Left cardiac atrium (tissue), 4 donors: ENCODE results near the gene NPPB. TPM values are rescaled to one million over a fixed set of nuclear protein-coding genes. Genes with fewer than 3 reads are reported as not detected.
A peak's percentile ranks its signal among the peaks of the same experiment; 100 is the strongest.

ENCODE experiments used
- ATAC-seq, 2 donors: fragments of 200-7000 bp; cut with Tn5 transposase; one replicate each; pipeline ENCODE4 v1.9.1; 2020; ENCODE audit warnings: mild to moderate bottlenecking in 2 of 2, moderate library complexity in 2 of 2
- DNase-seq: peaks from one replicate; pipeline ENCODE4 v3.0.0-alpha.2; 2020
- intact Hi-C, 2 donors: fragments of 100-400 bp; cut with DNase I; formaldehyde crosslinking; loops; one replicate each; pipeline versions ENCODE4 v1.14.1 to v1.15.1; 2022 to 2023
- total RNA-seq, 2 donors: library from RNA; stranded (reverse); fragmentation: NEBNext Ultra II Directional; extraction: Animal tissue kit (Norgen Biotek cat#: 25700); gene quantifications; one replicate each; pipeline ENCODE4 v1.2.1, GENCODE V29; 2021
- donor health status: DM: no; HTN: yes; CAD: no.
- donor health status: DM: no; HTN: yes; CAD: no; lungs with severe emphysema.
- donor health status: DM: yes; HTN: yes; CAD: no.
- donor health status: Dilated cardiomyopathy.

Gene NPPB
- total RNA-seq, 2 donors from 2014 or later = 368 to 4,414 TPM

DNA sequence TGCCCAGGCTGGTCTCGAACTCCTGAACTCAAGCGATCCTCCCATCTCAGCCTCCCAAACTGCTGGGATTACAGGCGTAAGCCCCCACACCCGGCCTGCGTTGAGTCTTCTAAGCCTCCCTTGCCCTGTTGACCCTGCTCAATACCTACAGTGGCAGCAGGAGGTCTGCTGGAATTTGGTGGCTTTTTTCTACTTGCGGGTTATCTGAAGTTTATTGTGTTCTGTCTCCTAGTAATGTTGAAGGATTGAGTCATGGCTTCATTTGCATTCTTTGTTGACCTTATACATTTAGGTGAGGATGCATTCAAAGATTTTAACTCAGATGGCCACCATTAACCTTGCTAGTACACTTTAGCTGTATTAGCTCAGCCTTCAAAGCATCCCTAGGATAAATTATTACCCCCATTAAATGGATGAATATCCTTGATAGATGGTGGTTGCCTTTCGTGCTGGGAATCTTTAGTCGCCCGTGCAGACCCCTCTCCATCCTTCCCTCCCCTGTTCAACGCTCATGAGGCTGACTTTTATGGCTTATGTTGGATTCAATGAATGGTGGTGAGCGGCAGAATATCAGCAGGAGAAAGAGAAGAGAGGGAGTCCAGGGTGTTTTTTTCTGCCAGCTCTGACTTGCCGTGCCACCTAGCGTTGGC, 9.7 kb upstream of the NPPB start:
- ATAC-seq (no peak), DNase-seq (no peak)
- intact Hi-C loops = no loop called here

DNA sequence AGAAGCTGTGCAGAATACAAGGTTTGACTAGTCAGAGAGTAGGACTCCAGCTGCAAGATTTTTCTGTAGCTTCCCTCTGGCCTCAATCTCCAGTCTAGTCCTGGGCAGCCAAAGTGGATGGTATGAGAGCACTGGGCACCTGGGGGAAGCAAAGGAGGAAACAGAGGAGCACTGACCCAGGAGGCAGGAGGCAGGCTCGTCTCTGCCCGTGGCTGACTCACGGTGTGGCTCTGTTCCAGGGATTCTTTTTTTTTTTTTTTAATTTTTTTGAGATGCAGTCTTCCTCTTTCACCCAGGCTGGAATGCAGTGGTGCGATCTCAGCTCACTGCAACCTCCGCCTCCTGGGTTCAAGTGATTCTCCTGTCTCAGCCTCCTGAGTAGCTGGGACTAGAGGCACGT, 4.1 kb upstream of the NPPB start:
- DNase-seq (no peak), ATAC-seq (no peak)
- intact Hi-C loops = no loop called here

DNA sequence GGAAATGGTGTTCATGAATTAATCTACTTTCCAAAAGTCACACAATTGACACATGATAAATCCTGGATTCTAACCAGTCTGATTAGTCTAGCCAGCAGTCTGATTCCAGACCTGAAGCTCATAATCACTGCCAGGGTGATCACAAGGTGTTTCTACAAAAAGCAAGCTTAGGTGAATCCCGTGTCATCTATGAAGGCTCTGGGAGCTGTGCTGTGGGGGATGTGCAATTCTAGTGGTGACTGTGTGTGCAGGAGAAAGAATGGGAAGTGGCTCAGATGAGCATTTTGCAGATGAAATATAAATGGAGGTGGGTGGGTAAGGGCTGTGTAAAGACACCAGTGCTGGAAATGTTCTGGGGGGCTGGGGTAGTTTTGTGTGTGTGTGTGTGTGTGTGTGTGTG, 1.8 kb upstream of the NPPB start:
- ATAC-seq (no peak), DNase-seq (no peak)
- intact Hi-C loops = no loop called here

DNA sequence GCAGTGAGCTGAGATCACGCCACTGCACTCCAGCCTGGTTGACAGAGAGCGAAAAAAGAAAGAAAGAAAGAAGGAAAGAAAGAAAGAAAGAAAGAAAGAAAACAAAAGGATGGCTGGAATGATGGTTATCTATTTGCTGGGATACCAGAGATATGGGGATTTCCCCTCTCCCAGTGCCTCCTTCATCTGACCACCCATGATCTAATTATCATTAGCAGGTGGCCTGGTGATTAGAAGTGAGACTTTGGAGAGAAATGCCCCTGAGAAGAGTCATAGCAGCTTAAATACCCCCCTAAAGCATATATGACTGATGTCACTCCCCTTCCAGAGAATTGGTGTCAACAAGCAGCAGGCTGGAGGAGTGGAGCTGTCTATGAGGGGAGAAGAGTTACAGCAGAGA, 1.3 kb upstream of the NPPB start:
- no peak for ATAC-seq
- intact Hi-C loops = no loop called here
- no peak for DNase-seq

DNA sequence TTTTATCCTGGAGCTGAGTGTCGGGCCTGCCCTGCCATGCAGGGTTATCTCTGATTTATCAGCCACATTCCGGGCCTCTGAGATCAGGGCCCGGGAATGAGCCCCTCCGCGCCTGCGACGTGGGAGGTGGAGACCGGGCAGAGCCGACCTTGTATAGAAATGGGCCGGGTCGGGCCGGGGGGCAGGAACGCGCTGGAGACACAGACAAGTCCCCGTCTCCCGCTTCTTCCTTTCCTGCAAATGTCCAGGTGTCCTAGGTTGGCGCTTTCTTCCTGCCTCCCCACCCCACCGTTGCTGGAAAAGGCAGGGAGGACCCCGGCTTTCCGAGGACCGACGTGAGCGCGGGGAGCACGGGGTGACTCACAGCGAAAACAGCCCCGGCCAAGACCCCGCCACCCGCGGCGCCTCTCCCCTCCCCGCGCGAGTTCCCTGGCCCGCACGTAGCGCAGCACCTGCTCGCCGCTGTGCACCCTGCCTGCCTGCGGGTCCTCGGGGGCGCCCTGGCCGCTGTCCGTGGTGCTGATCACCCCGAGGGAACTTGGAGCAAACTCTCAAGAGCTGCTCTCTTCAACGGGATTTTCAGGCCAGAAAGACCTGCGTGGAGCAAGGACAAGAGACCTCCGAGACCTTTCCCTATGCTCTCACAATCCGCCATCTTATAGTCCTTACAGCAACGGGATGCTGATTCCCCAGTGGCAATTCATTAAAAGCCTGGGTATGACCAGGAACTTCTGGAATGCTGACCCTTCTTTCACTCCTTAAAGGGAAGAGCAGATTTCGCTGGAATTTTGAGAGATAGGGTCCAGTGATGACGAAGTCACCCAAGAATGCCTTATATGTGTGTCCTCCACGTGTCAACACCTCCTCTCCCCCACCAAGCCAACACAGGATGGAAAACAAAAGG, 475 bp upstream of the NPPB start:
- intact Hi-C loops = loop anchor here in 1 of 2 donors (2.0 kb wide), 1 partner anchor 48 kb away; no protein-coding TSS in a partner anchor
- DNase-seq = peak; percentile 76
- ATAC-seq = peak; percentile 77 to 88

DNA sequence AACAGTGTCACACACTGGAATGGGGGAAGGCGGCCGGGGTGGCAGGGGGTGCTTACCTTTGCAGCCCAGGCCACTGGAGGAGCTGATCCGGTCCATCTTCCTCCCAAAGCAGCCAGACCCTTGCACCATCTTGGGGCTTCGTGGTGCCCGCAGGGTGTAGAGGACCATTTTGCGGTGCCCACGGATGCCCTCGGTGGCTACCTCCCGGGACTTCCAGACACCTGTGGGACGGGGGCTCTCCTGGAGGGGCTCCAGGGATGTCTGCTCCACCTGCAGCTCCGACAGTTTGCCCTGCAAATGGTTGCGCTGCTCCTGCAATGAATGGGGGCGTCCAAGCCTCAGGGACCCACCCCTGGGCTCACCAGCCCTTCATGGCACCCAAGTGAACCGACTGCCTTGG, 587 bp downstream of the NPPB start:
- intact Hi-C loops = loop anchor here in 1 of 2 donors (2.0 kb wide), 1 partner anchor 49 kb away; no protein-coding TSS in a partner anchor
- ATAC-seq (no peak), DNase-seq (no peak)

DNA sequence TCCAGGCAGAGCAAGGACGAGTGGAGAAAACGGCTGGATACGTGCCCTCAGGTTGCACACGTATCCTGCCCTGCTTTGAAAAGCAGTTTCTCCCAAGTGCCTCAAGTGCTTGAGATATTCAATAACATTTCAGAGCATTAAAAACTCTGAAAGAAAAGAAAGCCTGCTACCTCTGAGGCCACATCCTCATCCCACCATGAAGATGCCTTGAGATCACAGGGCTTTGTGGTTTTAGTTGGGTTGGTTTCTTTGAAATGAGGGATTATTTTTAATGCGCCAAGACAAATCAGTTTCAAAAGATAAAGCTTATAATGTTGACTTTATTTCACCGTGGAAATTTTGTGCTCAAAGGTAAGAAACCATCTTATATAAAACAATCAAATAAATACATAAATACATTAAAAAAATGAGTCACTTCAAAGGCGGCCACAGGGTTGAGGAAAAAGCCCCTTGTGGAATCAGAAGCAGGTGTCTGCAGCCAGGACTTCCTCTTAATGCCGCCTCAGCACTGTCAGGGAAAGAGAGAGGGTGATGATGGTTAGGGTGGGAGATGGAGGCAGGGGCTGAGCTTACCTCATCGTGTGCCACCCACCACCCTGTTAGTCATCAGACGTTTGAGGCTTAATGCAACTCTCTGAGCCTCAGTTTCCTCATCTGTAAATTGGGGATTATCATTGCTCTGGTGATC, 1.4 kb downstream of the NPPB start:
- no peak for DNase-seq
- ATAC-seq = no peak
- intact Hi-C loops = no loop called here

DNA sequence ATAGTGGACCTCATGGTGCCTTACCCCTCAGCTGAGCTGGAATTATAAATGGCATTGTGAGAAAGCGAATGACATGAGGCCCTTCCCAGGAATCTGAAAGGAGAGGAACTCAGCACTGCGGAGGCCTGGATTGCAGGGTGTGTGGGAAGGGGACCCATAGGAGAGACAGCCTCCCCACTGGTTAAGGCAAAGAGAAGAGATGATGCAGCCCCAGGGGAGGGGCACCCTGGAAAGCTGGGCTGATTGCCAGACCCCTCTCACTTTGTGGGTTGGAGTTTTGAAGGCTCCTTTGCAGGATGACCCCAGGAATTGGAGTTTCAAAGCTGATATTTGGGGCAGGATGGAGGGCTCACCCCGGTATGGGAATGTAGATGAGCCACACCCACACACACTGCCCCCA, 2.0 kb downstream of the NPPB start:
- ATAC-seq (peak in 1 of 2 donors; percentile 22), DNase-seq (no peak)
- intact Hi-C loops = no loop called here

DNA sequence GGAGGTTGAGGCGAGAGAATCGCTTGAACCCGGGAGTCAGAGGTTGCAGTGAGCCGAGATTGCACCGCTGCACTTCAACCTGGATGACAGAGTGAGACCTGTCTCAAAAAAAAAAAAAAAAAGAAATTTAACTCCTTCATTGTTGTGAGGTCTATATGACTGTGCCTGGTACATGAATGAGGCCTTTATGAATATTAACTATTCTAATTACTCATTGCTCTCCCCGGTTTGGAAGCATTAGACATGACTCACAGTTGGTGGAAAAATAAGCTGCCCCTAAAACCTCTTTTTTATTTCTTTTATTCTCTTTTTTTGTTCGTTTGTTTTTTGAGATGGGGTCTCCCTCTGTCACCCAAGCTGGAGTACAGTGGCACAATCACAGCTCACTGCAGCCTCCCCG, 3.3 kb downstream of the NPPB start:
- ATAC-seq = no peak
- intact Hi-C loops = no loop called here
- no peak for DNase-seq

DNA sequence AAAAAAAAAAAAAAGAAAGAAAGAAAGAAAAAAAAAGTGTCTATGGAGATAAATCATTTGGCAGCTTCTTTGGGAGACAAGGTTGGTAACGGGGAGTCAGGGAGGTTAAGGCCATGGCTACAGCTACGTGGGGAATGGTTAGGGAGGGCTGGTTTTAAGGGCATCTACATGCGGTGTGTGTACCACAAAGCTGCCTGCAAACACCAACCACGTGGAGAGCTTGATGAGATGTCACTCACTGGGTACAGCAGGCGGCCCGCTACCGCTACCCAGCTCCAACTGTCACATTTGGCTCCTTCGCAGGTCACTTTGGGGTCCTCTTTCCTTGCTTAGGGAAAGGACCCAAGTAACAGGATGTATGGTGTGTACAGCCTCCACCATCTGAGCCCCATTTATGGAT, 4.2 kb downstream of the NPPB start:
- ATAC-seq = no peak
- DNase-seq = no peak
- intact Hi-C loops = no loop called here

DNA sequence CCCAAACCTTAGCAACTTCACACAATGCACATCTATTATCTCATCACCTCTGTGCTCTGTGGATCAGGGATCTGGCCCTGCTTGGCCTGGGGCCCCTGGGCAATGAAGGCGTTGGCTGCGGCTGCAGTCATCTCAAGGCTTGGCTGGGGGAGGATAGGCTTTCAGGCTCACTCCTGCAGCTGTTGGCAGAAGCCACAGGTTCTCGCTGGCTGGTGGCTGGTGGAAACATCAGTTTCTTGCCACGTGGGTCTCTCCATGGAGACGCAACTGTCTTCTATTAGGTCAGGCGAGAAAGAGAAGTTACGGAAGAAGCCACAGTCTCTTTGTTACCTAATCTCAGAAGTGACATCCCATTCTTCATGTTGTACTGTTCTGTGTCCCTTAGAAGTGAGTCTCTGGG, 7.6 kb downstream of the NPPB start:
- DNase-seq (no peak), ATAC-seq (no peak)
- intact Hi-C loops = no loop called here

DNA sequence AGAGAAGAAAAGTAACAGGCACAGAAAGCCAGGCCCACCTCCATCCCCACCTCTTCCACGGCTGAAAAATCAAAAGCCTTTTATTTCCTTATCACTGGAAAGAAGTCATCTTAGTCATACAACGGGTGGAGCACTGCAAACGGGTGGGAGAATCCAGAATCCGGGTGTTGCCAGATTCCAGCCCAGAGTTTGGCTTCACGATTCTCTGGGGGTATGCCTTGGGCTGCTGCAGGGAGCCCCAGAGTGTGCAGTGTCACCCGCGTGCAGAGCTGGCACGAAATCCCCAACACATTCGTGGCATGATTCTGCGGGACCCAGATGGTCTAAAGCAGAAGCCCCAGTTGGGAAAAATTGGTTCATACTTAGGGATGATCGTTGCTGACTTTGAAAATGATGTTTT, 8.6 kb downstream of the NPPB start:
- DNase-seq = no peak
- intact Hi-C loops = no loop called here
- no peak for ATAC-seq

DNA sequence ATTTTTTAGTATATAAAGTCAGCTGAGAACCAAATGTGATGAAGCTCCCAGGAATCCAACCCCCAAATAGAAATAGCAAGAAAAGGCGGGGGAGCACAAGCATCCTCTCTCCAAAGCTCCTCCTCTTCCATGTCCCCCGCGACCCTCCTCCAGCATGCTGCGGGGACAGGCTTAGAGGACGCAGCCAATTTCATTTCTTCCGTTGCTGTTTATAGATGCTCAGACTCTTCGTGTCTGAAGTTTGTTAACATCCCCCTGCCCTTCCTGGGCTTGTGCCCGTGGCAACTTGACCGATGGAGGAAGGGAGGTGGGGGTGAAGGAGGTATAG, 10.4 kb downstream of the NPPB start:
- ATAC-seq = peak in 1 of 2 donors; percentile 5

DNA sequence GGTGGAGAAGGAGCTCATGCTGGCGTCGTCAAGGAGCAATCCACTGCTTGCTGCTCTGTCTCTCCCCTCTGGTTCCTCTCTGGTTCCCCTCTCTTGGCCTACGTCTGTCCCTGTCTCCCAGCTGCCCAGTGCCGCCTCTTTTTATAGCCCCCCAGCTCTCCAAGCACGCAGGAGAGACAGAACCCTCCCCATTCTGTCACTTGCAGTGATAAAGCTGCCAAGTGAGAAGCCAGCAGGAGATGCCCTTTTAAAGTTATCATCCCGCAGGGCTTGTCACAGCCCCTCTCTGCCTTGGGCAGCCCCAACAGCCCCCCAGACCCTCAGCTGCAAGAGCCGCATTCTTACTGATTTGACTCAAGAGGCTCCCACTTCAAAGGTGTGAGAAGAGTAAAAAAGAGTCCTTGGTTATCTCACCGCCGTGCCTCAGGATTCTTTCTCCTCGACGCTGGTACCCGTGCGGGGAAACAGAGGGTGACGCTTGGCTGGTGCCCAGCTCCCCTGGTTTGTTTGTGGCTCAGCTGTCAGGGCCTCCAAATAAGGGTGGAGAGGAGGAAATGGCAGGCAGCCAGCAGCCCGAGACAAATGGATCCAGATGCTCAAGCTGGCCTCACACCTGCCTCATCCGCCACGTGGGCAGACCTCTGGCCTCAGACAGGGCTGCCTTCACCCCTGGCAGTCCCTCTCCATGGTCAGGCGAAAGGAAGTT, 10.9 kb downstream of the NPPB start, which contains the start of gene NPPA:
NPPA (minus strand) TSS at position 117 of the 706 bp plus-strand sequence; CDS start at position 18, 99 bp downstream.
- intact Hi-C loops = loop anchor here in 1 of 2 donors (1.0 to 2.0 kb wide), 2 partner anchors 26 to 39 kb away; no protein-coding TSS in a partner anchor
- ATAC-seq (peak; percentile 60 to 64), DNase-seq (peak; percentile 91)

More for the DNA sequence above, 10.4 kb downstream of the NPPB start:
- DNase-seq = no peak
- intact Hi-C loops = loop anchor here in 1 of 2 donors (1.0 to 2.0 kb wide), 2 partner anchors 26 to 38 kb away; no protein-coding TSS in a partner anchor

DNA sequence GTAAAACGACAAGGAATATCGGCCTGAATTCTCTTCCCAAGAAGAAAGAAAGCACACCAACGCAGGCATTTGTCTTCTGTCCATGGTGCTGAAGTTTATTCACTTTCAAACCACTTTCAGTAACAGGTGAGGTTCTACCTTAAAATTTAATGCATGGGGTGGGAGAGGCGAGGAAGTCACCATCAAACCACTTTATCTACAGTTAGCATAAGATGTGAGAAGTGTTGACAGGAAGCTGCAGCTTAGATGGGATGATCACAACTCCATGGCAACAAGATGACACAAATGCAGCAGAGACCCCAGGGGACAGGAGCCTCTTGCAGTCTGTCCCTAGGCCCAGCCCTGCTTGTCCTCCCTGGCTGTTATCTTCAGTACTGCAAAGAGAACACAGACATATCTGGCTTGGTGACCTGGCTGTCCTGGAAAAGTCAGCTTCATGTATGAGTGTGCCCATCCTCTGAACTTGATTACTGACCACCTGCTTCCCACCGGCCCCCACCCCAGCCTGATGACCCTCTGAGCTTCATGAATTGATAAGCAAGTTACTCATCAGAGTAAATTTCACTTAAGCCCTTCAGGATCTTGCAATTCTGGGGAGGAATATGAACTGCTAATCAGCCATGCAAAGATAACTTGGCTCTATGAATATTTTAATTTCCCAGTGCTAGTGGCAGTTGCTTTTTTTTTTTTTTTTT, 13.0 kb downstream of the NPPB start:
- ATAC-seq = no peak
- intact Hi-C loops = no loop called here
- no peak for DNase-seq

DNA sequence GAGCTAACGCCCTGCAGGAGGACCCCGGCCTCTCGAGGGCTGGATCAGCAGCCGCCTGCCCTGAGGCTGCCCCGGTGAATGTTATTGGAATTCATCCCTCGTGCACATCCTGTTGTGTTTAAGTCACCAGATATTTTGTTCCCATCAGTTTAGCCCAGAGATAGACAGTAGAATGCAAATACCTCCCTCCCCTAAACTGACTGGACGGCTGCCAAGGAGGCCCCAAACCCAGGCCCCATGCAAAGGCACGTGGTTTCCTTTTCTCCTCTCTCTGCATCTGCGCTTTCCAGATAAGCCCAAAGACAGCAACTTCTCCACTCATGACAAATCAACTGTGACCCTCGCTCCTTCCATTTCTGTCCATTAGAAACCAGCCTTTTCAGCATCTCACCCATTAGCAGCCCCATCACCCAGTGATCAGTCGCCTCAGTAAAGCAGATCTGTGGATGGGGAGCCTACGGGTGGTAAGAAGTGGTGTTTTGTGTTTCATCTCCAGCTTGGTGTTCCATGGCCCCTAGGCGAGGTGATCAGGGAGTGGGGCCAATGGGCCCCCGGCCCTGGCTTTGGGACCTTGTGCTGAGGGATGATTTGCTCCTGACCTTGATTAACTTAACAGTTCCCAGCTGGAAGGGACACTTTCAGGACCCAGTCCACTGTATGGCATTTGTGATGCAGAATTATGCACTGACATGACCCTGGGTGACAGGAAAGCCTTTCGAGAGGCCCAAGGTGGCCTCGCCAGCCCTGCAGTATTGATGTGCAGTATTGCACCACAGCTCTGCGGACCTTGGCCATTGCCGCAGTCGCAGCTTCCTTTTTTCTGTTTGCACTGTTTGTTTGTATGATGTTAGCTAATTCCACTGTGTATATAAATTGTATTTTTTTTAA, 16.3 kb downstream of the NPPB start:
- intact Hi-C loops = no loop called here
- peak; percentile 50 for DNase-seq
- ATAC-seq = peak in 1 of 2 donors; percentile 9
